IPS-NIHi7 (cell line): ENCODE data around the gene FCRL4.
A peak's percentile ranks its signal among the peaks of the same experiment; 100 is the strongest.

Experiments used
- DNase-seq: peaks from one replicate; pipeline ENCODE4 v3.0.0; 2012; ENCODE audit warnings: mixed read lengths; ENCODE audit errors: extremely low spot score

FCRL4 gene

GRCh38 chr1:157597959-157598667 lies at the start of gene FCRL4:
Gene FCRL4, minus strand, starts transcription at chr1:157598085. Its CDS starts 141 bp downstream, at chr1:157597944.
- DNase-seq: no peak

GRCh38 chr1:157646144-157646543 lies 48.3 kb upstream of the FCRL4 start:
- no peak for DNase-seq

- DNase-seq: no peak
These were observed 43.3 kb upstream of the FCRL4 start for GRCh38 chr1:157641177-157641576.

GRCh38 chr1:157639800-157640199 lies 41.9 kb upstream of the FCRL4 start:
- DNase-seq: no peak

- no peak for DNase-seq
These were observed 30.9 kb upstream of the FCRL4 start for GRCh38 chr1:157628773-157629172.

- peak; percentile 81 for DNase-seq
These were observed 28.2 kb upstream of the FCRL4 start for GRCh38 chr1:157626099-157626498.

GRCh38 chr1:157624471-157624870 lies 26.6 kb upstream of the FCRL4 start:
- DNase-seq: no peak

- DNase-seq: no peak
These were observed 24.6 kb upstream of the FCRL4 start for GRCh38 chr1:157622471-157622870.

GRCh38 chr1:157618190-157618589 lies 20.3 kb upstream of the FCRL4 start:
- no peak for DNase-seq

- DNase-seq: no peak
These were observed 2.4 kb upstream of the FCRL4 start for GRCh38 chr1:157600236-157600635.

GRCh38 chr1:157596384-157596783 lies 1.5 kb downstream of the FCRL4 start:
- no peak for DNase-seq

GRCh38 chr1:157595356-157595755 lies 2.5 kb downstream of the FCRL4 start:
- no peak for DNase-seq

- DNase-seq: peak; percentile 32
These were observed 11.9 kb downstream of the FCRL4 start for GRCh38 chr1:157585984-157586383.

- no peak for DNase-seq
These were observed 13.4 kb downstream of the FCRL4 start for GRCh38 chr1:157584503-157584902.

- no peak for DNase-seq
These were observed 17.1 kb downstream of the FCRL4 start for GRCh38 chr1:157580828-157581210.

GRCh38 chr1:157580179-157580827 lies 17.6 kb downstream of the FCRL4 start:
- DNase-seq: peak; percentile 74

GRCh38 chr1:157577420-157577819 lies 20.5 kb downstream of the FCRL4 start:
- no peak for DNase-seq

GRCh38 chr1:157575744-157576143 lies 22.1 kb downstream of the FCRL4 start:
- no peak for DNase-seq

- no peak for DNase-seq
These were observed 23.0 kb downstream of the FCRL4 start for GRCh38 chr1:157574836-157575235.

GRCh38 chr1:157566484-157567300 lies 31.2 kb downstream of the FCRL4 start:
- no peak for DNase-seq

GRCh38 chr1:157562515-157562914 lies 35.4 kb downstream of the FCRL4 start:
- DNase-seq: no peak

- no peak for DNase-seq
These were observed 39.8 kb downstream of the FCRL4 start for GRCh38 chr1:157558119-157558518.
